HTR-8/SVneo (cell line): ENCODE results near the gene GPD1L.

Experiments
- DNase-seq: peaks from one replicate; pipeline ENCODE4 v3.0.0; 2011; ENCODE audit warnings: low spot score, mixed read lengths; ENCODE audit not compliant: insufficient read length
- FAIRE-seq: peaks from 2 replicates; lab custom pipeline; 2011; peaks lifted over from hg19 to GRCh38; lab: Jason Lieb, UNC

GPD1L gene

DNA sequence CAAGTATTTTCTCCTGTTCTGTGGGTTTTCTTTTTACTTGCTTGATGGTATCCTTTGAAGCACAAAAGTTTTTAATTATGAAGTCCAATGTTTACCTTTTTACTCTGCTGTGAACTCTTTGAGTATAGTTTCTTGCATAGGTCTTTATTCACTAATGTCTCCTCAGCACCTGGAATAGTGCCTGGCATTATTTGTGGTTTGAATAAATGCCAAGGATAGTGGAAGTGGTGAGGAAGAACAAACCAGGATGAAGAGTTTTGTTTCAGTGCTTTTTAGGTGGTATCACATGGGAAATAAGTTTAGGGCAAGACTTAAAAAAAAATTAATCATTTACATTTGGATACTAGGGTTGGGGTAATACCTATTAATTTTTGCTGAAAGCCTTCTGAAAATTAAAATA lies 25.7 kb downstream of the GPD1L start:
- FAIRE-seq (no peak), DNase-seq (no peak)

DNA sequence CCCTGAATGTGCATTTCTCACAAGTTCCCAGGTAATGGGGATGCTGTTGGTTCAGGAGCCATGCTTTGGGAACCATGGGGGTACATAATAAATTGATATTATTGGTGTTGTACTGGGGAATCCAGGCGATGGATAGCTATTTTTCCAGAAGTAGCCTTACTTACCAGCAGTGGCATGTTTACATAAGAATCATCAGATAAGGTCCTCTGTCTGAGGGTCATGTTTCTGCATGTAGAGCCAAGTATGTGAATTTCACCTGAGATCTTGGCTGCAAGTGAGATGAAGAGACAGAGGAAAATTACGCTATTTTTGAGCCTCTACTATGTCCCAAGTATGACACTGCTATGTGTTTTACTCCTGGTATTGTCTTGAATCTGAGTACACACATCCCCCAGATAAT lies 26.3 kb downstream of the GPD1L start:
- DNase-seq (no peak), FAIRE-seq (no peak)

DNA sequence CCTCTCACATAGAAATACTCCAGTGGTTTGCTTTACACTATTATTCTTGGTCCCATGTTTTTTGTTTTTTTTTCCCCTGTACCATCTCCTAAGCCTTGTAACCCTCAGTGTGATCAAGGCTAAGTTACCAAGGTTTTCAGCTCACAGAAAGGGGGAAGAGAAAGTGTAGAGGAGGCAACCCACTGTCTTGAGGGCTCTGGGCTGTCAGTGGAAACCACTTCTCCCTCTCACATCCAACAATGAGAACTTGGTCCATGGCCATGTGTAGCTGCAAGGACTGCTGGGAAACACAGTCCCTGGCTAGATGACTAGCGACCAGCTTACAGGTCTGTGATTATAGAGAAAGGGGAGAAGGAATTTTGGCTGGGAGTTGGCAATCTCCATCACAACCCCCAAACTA lies 30.3 kb downstream of the GPD1L start:
- DNase-seq: no peak
- FAIRE-seq: no peak

- DNase-seq: no peak
- FAIRE-seq: no peak
These were observed 31.4 kb downstream of the GPD1L start for GRCh38 chr3:32137870-32138269.

GRCh38 chr3:32138545-32139104 lies 32.2 kb downstream of the GPD1L start:
- FAIRE-seq (no peak), DNase-seq (no peak)

DNA sequence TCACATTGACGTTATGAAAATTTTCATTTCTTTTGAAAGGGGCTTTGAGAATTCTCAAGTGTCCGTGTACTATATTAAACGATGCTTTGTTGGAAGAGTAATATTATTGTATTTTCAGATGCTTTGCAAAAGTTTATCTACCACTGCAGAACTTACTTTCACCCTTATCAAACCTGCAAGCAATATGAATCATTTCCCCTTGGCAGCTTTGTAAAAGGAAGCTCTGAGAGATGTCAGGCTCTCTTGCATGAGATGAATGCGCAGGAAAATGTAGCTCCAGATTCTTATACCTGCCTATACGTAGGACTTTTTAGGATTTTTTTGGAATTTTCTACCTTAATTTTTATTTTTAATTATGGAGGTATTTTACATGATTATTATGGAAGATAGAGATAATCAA lies 34.5 kb downstream of the GPD1L start:
- no peak for FAIRE-seq
- DNase-seq: no peak

DNA sequence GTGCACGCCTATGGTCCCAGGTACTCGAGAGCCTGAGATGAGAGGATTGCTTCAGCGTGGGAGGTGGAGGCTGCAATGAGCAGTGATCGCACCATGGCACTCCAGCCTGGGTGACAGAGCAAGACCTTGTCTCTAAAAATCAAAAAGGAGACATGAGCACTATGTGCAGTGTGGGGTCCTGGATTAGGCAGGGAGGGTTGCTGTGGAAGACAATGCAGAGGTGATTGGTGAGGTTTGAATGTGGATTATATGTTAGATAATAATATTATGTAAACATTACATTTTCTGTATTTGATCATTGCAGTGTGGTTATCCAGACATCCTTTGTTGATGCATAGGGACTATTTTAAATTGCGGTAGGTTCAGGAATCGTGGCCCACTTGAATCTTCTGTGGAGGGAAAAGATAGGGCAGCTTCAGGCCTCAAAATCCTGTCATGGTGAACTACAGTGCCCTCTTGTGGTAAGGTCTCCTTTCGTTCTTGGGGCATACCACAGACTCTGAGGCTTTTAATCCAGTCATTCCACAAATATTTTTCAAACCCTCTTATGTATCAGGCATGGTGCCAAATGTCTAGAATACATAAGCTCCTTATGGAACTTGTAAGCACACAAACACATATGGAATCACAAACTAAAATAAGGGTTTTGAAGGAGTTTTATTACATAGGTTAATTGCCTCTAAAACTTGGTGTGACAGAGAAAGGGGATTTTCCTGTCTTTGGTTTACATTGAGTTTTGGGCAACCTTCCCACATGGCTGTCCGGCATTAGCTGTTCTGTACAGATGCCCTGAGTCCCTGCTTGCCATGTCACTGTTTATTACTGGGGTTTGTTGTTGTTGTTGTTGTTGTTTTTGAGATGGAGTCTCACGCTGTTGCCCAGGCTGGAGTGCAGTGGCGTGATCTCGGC lies 37.7 kb downstream of the GPD1L start:
- DNase-seq (peak; percentile 81), FAIRE-seq (peak; percentile 4)

DNA sequence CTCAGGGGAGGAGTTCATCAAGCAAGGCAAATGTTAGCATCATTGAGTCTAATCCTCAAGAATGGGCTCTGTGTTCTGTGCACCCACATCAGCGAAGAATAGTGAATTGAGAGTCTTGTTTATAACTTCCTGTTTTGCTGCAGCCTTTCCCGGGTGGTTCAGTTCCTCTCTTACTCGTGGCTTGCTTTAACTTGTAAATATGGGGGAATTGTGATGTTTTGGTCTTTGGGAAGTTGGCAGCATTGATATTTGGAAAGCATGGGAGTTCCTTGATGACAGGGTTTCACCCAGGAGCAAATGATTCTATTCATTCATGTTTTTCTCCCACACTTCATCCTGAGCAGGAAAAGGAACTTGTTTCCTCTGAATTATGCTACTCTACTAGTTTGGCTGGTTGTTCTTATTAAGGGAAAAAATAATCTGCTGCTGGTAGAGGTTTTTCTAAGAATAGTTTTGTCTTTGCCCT lies 40.4 kb downstream of the GPD1L start:
- no peak for DNase-seq
- no peak for FAIRE-seq

DNA sequence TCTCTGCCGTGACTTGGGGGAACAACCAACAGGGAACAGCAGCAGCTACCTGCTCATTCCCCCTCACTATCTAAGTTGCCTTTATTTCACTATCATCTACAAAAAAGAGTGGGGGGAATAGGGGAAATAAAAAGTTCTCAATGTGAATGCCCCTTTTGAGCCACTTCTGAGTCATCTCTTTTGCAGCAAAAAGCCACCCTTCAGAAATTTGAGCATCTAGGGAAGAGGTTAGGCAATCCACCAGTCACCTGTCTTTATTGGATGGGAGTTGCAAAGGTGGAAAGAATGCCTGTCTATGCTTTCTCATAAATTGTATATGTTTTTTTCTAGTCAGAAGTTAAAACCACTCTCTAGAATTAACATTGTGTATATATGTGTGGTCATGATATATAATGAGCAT lies 41.1 kb downstream of the GPD1L start:
- DNase-seq: no peak
- FAIRE-seq: no peak

DNA sequence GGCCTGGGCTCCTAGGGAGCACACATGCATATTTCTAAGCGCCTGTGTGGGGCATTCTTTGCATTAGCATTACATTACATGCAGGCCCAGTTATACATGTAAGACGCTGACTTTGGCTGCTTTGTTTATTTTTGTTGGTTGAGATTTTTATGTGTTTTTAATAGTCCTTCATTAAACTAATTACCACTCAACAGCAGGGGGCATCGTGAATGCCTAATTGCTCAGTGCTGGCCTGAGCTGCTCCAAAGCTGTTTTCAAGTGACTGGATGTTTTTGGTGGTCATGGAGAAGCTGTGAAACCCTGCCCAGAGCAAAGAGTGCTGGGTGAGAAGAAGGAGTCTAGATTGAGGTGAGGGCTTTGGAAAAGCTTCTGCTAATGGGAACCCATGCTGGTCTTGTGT lies 41.5 kb downstream of the GPD1L start:
- no peak for DNase-seq
- FAIRE-seq: no peak

DNA sequence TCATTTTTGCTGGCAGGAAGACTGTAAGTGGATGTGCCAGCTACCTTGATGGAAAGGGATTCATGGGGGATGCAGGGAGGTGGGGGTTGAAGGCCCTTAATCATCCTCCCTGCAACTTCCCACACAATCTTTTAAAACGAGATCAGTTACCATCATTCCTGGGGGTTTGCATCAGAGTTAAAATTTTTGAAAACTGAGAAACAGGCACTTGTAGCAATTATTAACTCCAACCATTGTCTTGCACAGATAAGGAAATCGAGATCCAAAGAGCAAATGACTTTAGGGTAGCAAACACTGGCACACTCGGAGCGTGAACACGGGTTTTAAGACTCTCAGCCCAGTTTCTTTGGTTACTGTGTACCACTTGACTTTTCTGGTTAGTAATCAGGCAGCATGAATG lies 41.9 kb downstream of the GPD1L start:
- FAIRE-seq (no peak), DNase-seq (no peak)

DNA sequence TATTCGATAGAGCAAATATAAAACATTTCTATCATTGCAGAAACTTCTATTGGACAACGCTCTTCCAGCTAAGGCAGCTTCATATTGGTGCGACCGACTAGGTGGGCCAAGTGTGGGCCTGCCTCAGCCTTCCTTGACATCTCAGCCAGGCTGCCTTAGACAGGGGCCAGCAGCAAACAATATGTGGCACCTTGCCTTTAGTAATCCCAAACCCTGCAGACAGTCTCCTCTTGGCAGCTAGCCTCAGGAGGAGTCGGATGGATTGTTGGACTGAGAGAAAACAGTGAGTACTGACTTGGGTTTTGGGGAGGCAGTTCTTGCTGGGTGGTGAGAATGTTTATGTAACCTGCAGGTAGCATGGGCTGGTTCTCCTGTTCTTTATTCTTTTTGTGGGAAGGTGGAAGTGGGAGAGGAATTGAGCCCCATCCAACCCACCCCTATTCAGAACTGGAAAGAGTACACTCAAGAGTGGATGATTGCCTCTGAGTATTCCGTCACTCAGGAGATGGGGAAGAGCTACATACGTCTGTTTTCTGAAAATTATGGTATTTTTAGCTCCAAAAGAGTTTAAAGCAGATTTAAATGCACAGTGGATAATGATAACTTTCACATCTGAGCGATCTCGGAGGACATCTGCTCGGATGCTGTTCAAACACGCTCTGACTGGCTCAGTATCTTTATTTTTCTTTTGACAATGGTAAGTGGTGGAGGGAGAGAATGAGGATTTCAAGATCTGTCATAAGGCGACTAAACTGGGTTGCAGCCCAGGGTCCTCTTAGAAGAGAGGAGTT lies 47.2 kb downstream of the GPD1L start:
- no peak for DNase-seq
- FAIRE-seq: no peak

GRCh38 chr3:32154205-32154579 lies 47.8 kb downstream of the GPD1L start:
- FAIRE-seq: no peak

GRCh38 chr3:32155117-32155516 lies 48.7 kb downstream of the GPD1L start:
- DNase-seq: no peak
- no peak for FAIRE-seq

More at GRCh38 chr3:32154205-32154579, 47.8 kb downstream of the GPD1L start:
- no peak for DNase-seq

GRCh38 chr3:32157600-32158264 lies 51.3 kb downstream of the GPD1L start:
- no peak for FAIRE-seq
- DNase-seq: no peak

- FAIRE-seq: no peak
These were observed 54.3 kb downstream of the GPD1L start for GRCh38 chr3:32160706-32161214.

DNA sequence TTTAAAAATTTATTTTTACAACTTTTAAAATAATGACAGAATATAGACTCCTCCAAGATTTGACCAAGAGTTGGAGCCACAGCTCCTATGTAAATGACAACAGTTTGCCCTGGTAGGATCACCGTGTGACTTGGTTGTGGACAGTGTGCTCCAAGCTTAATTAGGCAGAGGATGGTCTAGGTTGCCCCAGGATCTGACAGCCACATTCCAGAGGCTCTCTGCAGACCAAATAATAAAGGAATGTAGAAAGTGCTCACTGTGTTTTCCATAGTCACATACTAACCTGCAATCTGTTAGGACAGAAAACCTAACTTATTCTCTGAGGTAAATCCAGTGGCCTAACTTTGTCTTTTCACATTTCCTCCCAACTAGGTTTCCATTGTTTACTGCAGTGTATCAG lies 59.0 kb downstream of the GPD1L start:
- FAIRE-seq (no peak), DNase-seq (no peak)

More at GRCh38 chr3:32160706-32161214, 54.3 kb downstream of the GPD1L start:
- DNase-seq: no peak

- DNase-seq (no peak), FAIRE-seq (no peak)
These were observed 60.2 kb downstream of the GPD1L start for GRCh38 chr3:32166654-32167053.

- DNase-seq (no peak), FAIRE-seq (no peak)
These were observed 66.0 kb downstream of the GPD1L start for GRCh38 chr3:32172420-32172819.

GRCh38 chr3:32175607-32176197 lies 69.3 kb downstream of the GPD1L start:
- FAIRE-seq (no peak), DNase-seq (peak; percentile 57)
